Mammary epithelial cell (primary cell): ENCODE measurements around the gene SIK1.
"Not testable (repeated sequence)": the region's sequence is repeated elsewhere in the genome, so short reads cannot be mapped to it uniquely, and the experiment has no call there.

Experiments used
- CTCF ChIP-seq, 2 donors: IDR thresholded peaks in 1 of 2; conservative IDR thresholded peaks in 1 of 2; 2 replicates each; pipeline ENCODE4 v1.5.1; 2011 to 2012; ENCODE audit warnings: inconsistent platforms in 2 of 2, low read length in 2 of 2, mild to moderate bottlenecking in 2 of 2, control low read depth in 1 of 2, low read depth in 1 of 2; ENCODE audit not compliant: insufficient read depth in 1 of 2; ENCODE audit errors: extremely low read depth in 1 of 2
- EZH2 ChIP-seq: IDR thresholded peaks from 2 replicates; pipeline ENCODE4 v1.6.1; 2012; ENCODE audit warnings: low read length, inconsistent platforms, borderline replicate concordance

GRCh38 chr21:43383351-43383750 lies 43.6 kb downstream of the SIK1 start:
- not testable (repeated sequence) for TF ChIP-seq CTCF (conservative IDR thresholded peaks at IDR 0.05 in 1 of 2, IDR thresholded peaks at IDR 0.05 in 1 of 2; ENCODE audit: extremely low read depth in 1 of 2, insufficient read depth in 1 of 2, low read depth in 1 of 2, low read length in 2 of 2); EZH2
